ENCODE data around the gene LRRC75A. TPM values are rescaled to one million over a fixed set of nuclear protein-coding genes. Genes with fewer than 3 reads are reported as not detected.
A peak's percentile ranks its signal among the peaks of the same experiment; 100 is the strongest.
"Not testable (repeated sequence)": the region's sequence is repeated elsewhere in the genome, so short reads cannot be mapped to it uniquely, and the experiment has no call there.

The LRRC75A gene
- total RNA-seq, 1 donor from 2014 or later = 2.3 TPM

DNA sequence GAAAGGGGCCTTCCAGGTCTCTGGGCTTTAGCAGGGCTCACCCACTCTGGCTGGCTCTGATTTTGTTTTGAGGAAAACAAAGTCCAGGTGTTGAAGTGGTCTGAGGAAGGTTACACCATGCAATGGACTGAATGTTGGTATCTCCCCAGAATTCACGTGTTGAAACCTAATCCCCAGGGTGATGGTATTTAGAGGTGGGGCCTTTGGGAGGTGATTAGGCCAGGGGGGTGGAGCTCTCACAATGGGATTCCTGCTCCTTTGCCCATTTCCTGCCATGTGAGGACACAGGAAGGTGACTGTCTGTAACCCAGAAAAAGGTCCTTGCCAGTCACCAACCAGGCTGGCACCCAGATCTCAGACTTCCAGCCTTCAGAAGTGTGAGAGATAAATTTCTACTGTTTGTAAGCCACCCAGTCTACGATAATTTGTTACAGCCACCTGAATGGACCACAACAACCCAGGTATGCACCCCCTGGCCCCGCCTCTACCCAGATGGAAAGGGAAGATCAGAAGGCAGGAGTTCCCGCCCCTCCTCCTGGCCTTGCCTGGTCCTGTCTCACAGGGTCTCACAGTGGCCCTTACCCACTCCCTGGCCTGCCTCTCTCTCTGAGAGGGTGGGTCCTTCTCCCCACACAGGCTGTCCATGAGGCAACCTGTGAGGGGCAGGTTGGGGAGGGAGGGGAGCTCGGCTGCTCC, 32.0 kb downstream of the LRRC75A start:
- H3K4me3 Mint-ChIP-seq (ENCODE audit: unreplicated experiment) = no peak overlapping the region
- TF ChIP-seq, protein P1, sequence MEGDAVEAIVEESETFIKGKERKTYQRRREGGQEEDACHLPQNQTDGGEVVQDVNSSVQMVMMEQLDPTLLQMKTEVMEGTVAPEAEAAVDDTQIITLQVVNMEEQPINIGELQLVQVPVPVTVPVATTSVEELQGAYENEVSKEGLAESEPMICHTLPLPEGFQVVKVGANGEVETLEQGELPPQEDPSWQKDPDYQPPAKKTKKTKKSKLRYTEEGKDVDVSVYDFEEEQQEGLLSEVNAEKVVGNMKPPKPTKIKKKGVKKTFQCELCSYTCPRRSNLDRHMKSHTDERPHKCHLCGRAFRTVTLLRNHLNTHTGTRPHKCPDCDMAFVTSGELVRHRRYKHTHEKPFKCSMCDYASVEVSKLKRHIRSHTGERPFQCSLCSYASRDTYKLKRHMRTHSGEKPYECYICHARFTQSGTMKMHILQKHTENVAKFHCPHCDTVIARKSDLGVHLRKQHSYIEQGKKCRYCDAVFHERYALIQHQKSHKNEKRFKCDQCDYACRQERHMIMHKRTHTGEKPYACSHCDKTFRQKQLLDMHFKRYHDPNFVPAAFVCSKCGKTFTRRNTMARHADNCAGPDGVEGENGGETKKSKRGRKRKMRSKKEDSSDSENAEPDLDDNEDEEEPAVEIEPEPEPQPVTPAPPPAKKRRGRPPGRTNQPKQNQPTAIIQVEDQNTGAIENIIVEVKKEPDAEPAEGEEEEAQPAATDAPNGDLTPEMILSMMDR (IDR thresholded peaks at IDR 0.05) = no peak
- H3K36me3 Mint-ChIP-seq (ENCODE audit: low read depth) = no peaks in the 10 kb centered on the region
- DNase-seq (ENCODE audit: low spot score) = no peak
- no peaks in the 10 kb centered on the region for H3K9me3 Mint-ChIP-seq (ENCODE audit: low read depth)
- peaks cover 12% of the 10 kb centered on the region for H3K4me1 Mint-ChIP-seq (ENCODE audit: low read depth)
- H3K27me3 Mint-ChIP-seq (ENCODE audit: low read depth) = no peaks in the 10 kb centered on the region
- H3K27ac Mint-ChIP-seq (ENCODE audit: unreplicated experiment) = no peak overlapping the region

DNA sequence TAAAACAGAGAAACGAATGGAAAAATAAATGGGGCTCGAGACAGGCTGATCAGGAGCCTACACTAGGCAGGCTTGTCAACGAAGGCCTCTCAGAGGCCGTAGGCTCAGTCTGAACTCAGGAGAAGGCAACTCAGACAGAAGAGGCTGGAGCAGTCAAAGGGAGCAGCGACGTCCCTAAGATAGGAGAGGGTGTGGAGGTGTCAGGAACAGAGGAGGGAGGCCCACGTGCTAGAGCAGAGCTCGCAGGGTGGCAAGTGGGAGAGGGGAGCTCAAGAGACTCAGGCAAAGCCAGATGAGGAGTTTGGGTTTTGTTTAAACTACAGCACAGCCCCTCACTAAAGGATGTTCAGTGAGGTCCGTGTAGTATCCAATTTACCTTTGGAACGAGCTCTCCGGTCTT, 32.7 kb downstream of the LRRC75A start:
- TF ChIP-seq, protein P1 (IDR thresholded peaks at IDR 0.05) = no peak
- H3K4me1 Mint-ChIP-seq (ENCODE audit: low read depth) = peaks cover 10% of the 10 kb centered on the region
- no peak overlapping the region for H3K4me3 Mint-ChIP-seq (ENCODE audit: unreplicated experiment)
- DNase-seq (ENCODE audit: low spot score) = no peak
- no peaks in the 10 kb centered on the region for H3K9me3 Mint-ChIP-seq (ENCODE audit: low read depth)
- no peaks in the 10 kb centered on the region for H3K36me3 Mint-ChIP-seq (ENCODE audit: low read depth)
- H3K27ac Mint-ChIP-seq (ENCODE audit: unreplicated experiment) = no peak overlapping the region
- no peaks in the 10 kb centered on the region for H3K27me3 Mint-ChIP-seq (ENCODE audit: low read depth)

DNA sequence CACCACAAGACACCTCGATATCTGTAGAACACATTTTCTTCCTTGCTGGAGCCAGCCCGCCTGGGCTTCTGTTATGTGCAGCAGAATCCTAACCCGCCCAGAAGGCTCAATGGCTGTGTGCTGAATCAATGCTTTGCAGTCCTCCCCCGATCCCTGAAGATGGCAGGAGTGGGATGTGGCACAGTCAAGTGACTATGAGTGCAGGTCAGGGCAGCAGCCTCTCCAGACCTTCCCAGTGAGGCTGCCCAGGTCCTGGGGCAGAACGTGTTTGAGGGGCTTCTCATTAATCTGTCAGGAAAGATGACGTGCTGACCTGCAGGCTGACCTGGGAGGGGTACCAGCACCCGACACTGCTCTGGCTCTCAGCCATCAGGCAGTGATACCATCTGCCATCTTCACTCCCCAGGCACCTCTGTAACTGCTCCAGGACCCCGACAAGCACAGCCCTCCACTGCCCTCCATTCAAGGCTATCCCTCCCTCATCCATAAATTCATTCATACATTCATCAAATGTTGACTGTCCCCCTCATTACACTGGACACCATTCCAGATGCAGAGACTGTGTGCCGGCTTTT, 35.2 kb downstream of the LRRC75A start:
- Mint-ChIP-seq H3K36me3 (ENCODE audit: low read depth) (no peaks in the 10 kb centered on the region), H3K4me3 (ENCODE audit: unreplicated experiment) (no peak overlapping the region), H3K4me1 (ENCODE audit: low read depth) (peaks cover 6% of the 10 kb centered on the region), H3K27ac (ENCODE audit: unreplicated experiment) (no peak overlapping the region), H3K9me3 (ENCODE audit: low read depth) (no peaks in the 10 kb centered on the region), H3K27me3 (ENCODE audit: low read depth) (no peaks in the 10 kb centered on the region)
- no peak for DNase-seq (ENCODE audit: low spot score)
- TF ChIP-seq, protein P1 (IDR thresholded peaks at IDR 0.05) = peak; percentile 12

DNA sequence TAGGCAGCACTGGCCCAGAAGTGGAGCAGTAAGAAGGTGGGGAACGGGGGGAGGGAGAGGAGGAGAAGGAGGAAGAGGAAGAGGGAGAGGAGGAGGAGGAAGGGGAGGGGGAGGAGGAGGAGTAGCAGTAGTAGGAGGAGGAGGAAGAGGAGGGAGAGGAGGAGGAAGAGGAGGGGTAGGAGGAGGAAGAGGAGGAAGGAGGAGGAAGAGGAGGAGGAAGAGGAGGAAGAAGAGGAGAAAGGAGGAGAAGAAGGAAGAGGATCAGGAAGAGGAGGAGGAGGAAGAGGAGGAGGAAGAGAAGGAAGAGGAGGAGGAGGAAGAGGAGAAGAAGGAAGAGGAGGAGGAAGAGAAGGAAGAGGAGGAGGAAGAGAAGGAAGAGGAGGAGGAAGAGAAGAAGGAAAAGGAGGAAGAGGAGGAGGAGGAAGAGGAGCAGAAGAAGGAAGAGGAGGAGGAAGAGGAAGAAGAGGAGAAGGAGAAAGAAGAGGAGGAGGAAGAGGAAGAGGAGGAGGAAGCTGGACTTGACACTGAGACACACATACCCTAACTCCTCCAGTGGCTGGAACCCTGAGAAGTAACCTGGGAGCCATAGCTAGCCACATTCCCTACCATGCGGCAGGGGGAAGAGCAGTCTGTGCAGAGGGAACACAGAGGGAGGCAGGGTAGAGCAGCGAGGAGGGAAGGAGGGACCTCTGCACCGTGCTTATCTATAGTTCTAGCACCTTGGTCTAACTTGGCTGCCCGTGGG, 35.8 kb downstream of the LRRC75A start:
- Mint-ChIP-seq H3K36me3 (ENCODE audit: low read depth) (no peaks in the 10 kb centered on the region), H3K27ac (ENCODE audit: unreplicated experiment) (no peak overlapping the region), H3K4me3 (ENCODE audit: unreplicated experiment) (no peak overlapping the region), H3K4me1 (ENCODE audit: low read depth) (peaks cover 6% of the 10 kb centered on the region), H3K9me3 (ENCODE audit: low read depth) (no peaks in the 10 kb centered on the region), H3K27me3 (ENCODE audit: low read depth) (no peaks in the 10 kb centered on the region)
- TF ChIP-seq, protein P1 (IDR thresholded peaks at IDR 0.05) = no peak
- no peak for DNase-seq (ENCODE audit: low spot score)

DNA sequence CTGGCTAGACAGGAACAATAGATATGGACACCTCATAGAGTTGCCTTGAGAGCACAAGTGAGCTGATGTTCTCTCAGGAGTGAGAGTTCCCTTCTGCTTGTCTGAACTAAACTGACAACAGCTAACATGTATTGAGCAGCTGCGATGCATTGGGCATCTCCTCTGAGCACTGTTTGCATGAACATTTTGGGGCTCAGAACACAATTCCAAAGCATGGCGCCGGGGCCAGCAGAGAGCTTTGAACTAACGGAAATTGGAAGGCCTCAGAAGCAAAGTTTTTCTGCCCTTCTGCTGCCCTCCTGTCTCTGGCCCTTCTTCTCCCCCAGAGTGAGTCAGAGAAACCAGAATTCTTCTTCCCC, 38.5 kb downstream of the LRRC75A start:
- H3K27me3 Mint-ChIP-seq (ENCODE audit: low read depth) = no peaks in the 10 kb centered on the region
- no peak overlapping the region for H3K4me3 Mint-ChIP-seq (ENCODE audit: unreplicated experiment)
- H3K4me1 Mint-ChIP-seq (ENCODE audit: low read depth) = peaks cover 6% of the 10 kb centered on the region
- DNase-seq (ENCODE audit: low spot score) = no peak
- H3K36me3 Mint-ChIP-seq (ENCODE audit: low read depth) = no peaks in the 10 kb centered on the region
- H3K27ac Mint-ChIP-seq (ENCODE audit: unreplicated experiment) = no peak overlapping the region
- TF ChIP-seq, protein P1 (IDR thresholded peaks at IDR 0.05) = peak; percentile 7
- no peaks in the 10 kb centered on the region for H3K9me3 Mint-ChIP-seq (ENCODE audit: low read depth)

DNA sequence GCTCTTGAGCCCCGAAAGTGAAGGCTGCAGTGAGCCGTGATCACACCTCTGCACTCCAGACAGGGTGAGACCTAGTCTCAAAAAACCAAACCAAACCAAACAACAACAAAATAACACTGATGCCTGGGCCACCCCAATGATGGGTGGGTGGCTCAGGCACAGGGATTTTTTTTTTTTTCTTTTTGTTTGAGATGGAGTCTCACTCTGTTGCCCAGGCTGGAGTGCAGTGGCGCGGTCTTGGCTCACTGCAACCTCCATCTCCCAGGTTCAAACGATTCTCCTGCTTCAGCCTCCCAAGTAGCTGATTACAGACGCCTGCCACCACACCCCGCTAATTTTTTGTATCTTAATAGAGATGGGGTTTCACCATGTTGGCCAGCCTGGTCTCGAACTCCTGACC, 39.7 kb downstream of the LRRC75A start:
- H3K27ac Mint-ChIP-seq (ENCODE audit: unreplicated experiment); H3K9me3 Mint-ChIP-seq (ENCODE audit: low read depth); H3K36me3 Mint-ChIP-seq (ENCODE audit: low read depth); DNase-seq (ENCODE audit: low spot score); H3K4me3 Mint-ChIP-seq (ENCODE audit: unreplicated experiment); H3K27me3 Mint-ChIP-seq (ENCODE audit: low read depth); H3K4me1 Mint-ChIP-seq (ENCODE audit: low read depth): not testable (repeated sequence)

All from chondrocyte (in vitro differentiated cells).